WI38 (cell line): ENCODE results near the gene DSCAML1.

Source experiments
- H3K4me3 ChIP-seq: 2 replicates; pipeline ENCODE4 v1.5.1; 2011; ENCODE audit warnings: low read depth, mild to moderate bottlenecking, control low read depth, low read length
- CTCF ChIP-seq: IDR thresholded peaks from 2 replicates; pipeline ENCODE4 v1.5.1; 2012; ENCODE audit warnings: low read depth, mild to moderate bottlenecking, control low read depth, low read length

Gene DSCAML1

DNA sequence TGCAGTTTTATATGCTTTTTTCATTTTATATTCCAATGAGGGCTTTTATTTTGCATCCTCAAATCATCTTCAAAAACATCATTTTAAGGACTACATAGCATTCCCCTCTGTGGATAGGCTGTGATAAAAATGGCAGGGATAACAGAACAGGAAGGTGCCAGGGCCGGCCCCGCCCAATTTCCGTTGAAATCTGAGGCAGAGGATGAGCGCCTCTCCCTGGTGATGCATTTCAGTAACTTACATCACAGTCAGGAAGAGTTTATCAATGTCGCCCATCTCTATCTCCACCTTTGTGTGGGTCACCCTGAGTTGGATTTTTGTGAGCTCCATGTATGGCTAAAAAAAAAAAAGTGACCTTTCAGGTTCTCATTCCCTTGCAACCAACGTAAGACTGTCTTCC is 201.6 kb downstream of the DSCAML1 start:
- no peak overlapping the region for H3K4me3 ChIP-seq
- TF ChIP-seq CTCF = no peak

DNA sequence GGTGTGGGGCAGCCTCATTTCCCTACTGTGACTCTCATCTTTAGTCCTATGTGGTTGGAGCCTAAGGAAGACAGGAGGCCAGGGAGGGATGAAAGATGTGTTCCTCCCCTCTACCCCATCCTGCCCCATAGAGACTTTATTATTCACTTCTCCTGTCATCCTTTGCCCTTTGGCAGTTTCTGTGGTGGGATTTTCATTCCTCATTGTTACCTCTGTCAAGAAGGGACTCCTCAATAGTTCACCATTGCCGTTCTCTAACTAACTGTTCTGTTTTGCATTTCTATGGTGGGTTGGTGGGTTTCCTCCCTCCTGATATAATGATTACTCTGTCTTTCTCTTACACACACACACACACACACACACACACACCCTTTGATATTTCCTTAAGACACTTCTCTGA is 202.3 kb downstream of the DSCAML1 start:
- no peak for TF ChIP-seq CTCF
- no peak overlapping the region for H3K4me3 ChIP-seq

GRCh38 chr11:117593065-117593464 is 204.0 kb downstream of the DSCAML1 start:
- H3K4me3 ChIP-seq = no peak overlapping the region
- TF ChIP-seq CTCF = no peak

- no peak for TF ChIP-seq CTCF
- H3K4me3 ChIP-seq = no peak overlapping the region
Observed at GRCh38 chr11:117591316-117592039, 205.5 kb downstream of the DSCAML1 start.

GRCh38 chr11:117589063-117589462 is 208.0 kb downstream of the DSCAML1 start:
- TF ChIP-seq CTCF = no peak

GRCh38 chr11:117588166-117588810 is 208.7 kb downstream of the DSCAML1 start:
- no peak for TF ChIP-seq CTCF
- no peak overlapping the region for H3K4me3 ChIP-seq

More at GRCh38 chr11:117589063-117589462, 208.0 kb downstream of the DSCAML1 start:
- no peak overlapping the region for H3K4me3 ChIP-seq

GRCh38 chr11:117587416-117587815 is 209.6 kb downstream of the DSCAML1 start:
- no peak for TF ChIP-seq CTCF
- no peak overlapping the region for H3K4me3 ChIP-seq
